ENCODE data around the gene UAP1L1. TPM values are rescaled to one million over a fixed set of nuclear protein-coding genes. Genes with fewer than 3 reads are reported as not detected.

Gene UAP1L1
- total and polyA plus RNA-seq, 9 of the 15 experiments (the other 6 are each of a cell fraction or from before 2014, with no cell fraction given): 0.20 to 8.6 (median 3.7) TPM

GRCh38 chr9:137074657-137075274 is 2.6 kb upstream of the UAP1L1 start (continued):
- TF ChIP-seq KAT2B (IDR thresholded peaks at IDR 0.05; ENCODE audit: low read depth, low read length): no peak
- TF ChIP-seq ID3 (CRISPR knock-in tag; IDR thresholded peaks at IDR 0.05): peak; percentile 96
- TF ChIP-seq ID3 (tag; IDR thresholded peaks at IDR 0.05): peak; percentile 100
- no peak for TF ChIP-seq ZBTB8A (IDR thresholded peaks at IDR 0.05; ENCODE audit: partially characterized antibody)
- peak; percentile 76 for TF ChIP-seq SNAPC5 (CRISPR knock-in tag; IDR thresholded peaks at IDR 0.05)
- no peak; the same call in 1 of the 2 replicates for TF ChIP-seq ZNF408 (CRISPR knock-in tag; IDR thresholded peaks at IDR 0.05; ENCODE audit: low read depth)
- TF ChIP-seq BRF2 (IDR thresholded peaks at IDR 0.05; ENCODE audit: borderline replicate concordance, insufficient read depth, insufficient read length): no peak
- TF ChIP-seq MLX (CRISPR knock-in tag; conservative IDR thresholded peaks at IDR 0.05): 0 out of 4 replicates have a peak, but pooled peaks of 1 of the 2 experiments have one; percentile 65
- peak; percentile 98 for TF ChIP-seq ZNF668 (CRISPR knock-in tag; IDR thresholded peaks at IDR 0.05)
- TF ChIP-seq TRIM28 (IDR thresholded peaks at IDR 0.05): no peak
- TF ChIP-seq PHTF2 (CRISPR knock-in tag; IDR thresholded peaks at IDR 0.05): peak; percentile 49; the same call in 1 of the 2 replicates
- no peak for TF ChIP-seq ZKSCAN1 (IDR thresholded peaks at IDR 0.05; ENCODE audit: low read depth, low read length)
- no peak for TF ChIP-seq TFAP4 (CRISPR knock-in tag; IDR thresholded peaks at IDR 0.05; ENCODE audit: borderline replicate concordance)
- TF ChIP-seq ZNF24 (IDR thresholded peaks at IDR 0.05): no peak
- TF ChIP-seq FOXK1 (CRISPR knock-in tag; IDR thresholded peaks at IDR 0.05; ENCODE audit: borderline replicate concordance): no peak
- peak; percentile 98 for TF ChIP-seq TSHZ1 (CRISPR knock-in tag; IDR thresholded peaks at IDR 0.05)

All from K562 (cell line).